HEK293 (cell line): Measurements from ENCODE around the gene ZSCAN2.

Source experiments
- GLI4 ChIP-seq: fragments of 450-650 bp; formaldehyde crosslinking; IDR thresholded peaks from 2 replicates; pipeline ENCODE4 v1.5.1; 2016; ENCODE audit warnings: missing biosample characterization, missing genetic modification characterization
- GLIS2 ChIP-seq: fragments of 450-650 bp; formaldehyde crosslinking; IDR thresholded peaks from 2 replicates; pipeline ENCODE4 v1.5.1; 2016; ENCODE audit warnings: missing biosample characterization, missing genetic modification characterization
- HOXA7 ChIP-seq: sonication (generic); formaldehyde crosslinking; IDR thresholded peaks from 2 replicates; pipeline ENCODE4 v1.8.1; 2022; ENCODE audit warnings: missing genetic modification reagents, borderline replicate concordance
- KLF10 ChIP-seq: fragments of 450-650 bp; IDR thresholded peaks from 2 replicates; pipeline ENCODE4 v1.5.1; 2018; ENCODE audit warnings: missing biosample characterization, mild to moderate bottlenecking, missing genetic modification characterization
- KLF8 ChIP-seq: fragments of 450-650 bp; formaldehyde crosslinking; IDR thresholded peaks from 2 replicates; pipeline ENCODE4 v1.5.1; 2016; ENCODE audit warnings: missing biosample characterization, missing genetic modification characterization
- PATZ1 ChIP-seq: fragments of 450-650 bp; formaldehyde crosslinking; IDR thresholded peaks from 2 replicates; pipeline ENCODE4 v1.5.1; 2016; ENCODE audit warnings: missing biosample characterization, missing genetic modification characterization
- SALL2 ChIP-seq: fragments of 450-650 bp; formaldehyde crosslinking; IDR thresholded peaks from 2 replicates; pipeline ENCODE4 v1.5.0; 2017; ENCODE audit warnings: missing biosample characterization, mild to moderate bottlenecking, missing genetic modification characterization, borderline replicate concordance
- SP2 ChIP-seq: fragments of 450-650 bp; formaldehyde crosslinking; IDR thresholded peaks from 2 replicates; pipeline ENCODE4 v1.5.1; 2016; ENCODE audit warnings: missing biosample characterization, missing genetic modification characterization
- ZBTB21 ChIP-seq: fragments of 450-650 bp; formaldehyde crosslinking; IDR thresholded peaks from 2 replicates; pipeline ENCODE4 v1.5.1; 2017; ENCODE audit warnings: missing biosample characterization, missing genetic modification characterization
- ZBTB48 ChIP-seq: fragments of 450-650 bp; formaldehyde crosslinking; IDR thresholded peaks from 2 replicates; pipeline ENCODE4 v1.5.1; 2016; ENCODE audit warnings: missing biosample characterization, missing genetic modification characterization
- ZFHX2 ChIP-seq: fragments of 450-650 bp; formaldehyde crosslinking; conservative IDR thresholded peaks from 2 replicates; pipeline ENCODE4 v1.5.1; 2016; ENCODE audit warnings: missing biosample characterization, missing genetic modification characterization
- ZFP37 ChIP-seq: fragments of 450-650 bp; formaldehyde crosslinking; IDR thresholded peaks from 2 replicates; pipeline ENCODE4 v1.5.1; 2016; ENCODE audit warnings: missing biosample characterization, missing genetic modification characterization
- ZFP69B ChIP-seq: fragments of 450-650 bp; formaldehyde crosslinking; IDR thresholded peaks from 2 replicates; pipeline ENCODE4 v1.5.1; 2016; ENCODE audit warnings: missing biosample characterization, missing genetic modification characterization
- ZNF121 ChIP-seq: fragments of 450-650 bp; formaldehyde crosslinking; IDR thresholded peaks from 2 replicates; pipeline ENCODE4 v1.5.1; 2016; ENCODE audit warnings: missing biosample characterization, missing genetic modification characterization
- ZNF37A ChIP-seq: fragments of 450-650 bp; IDR thresholded peaks from 2 replicates; pipeline ENCODE4 v1.5.1; 2018; ENCODE audit warnings: missing biosample characterization, missing genetic modification characterization
- ZNF501 ChIP-seq: fragments of 450-650 bp; formaldehyde crosslinking; IDR thresholded peaks from 2 replicates; pipeline ENCODE4 v1.5.1; 2016; ENCODE audit warnings: missing biosample characterization, missing genetic modification characterization
- ZNF596 ChIP-seq: fragments of 450-650 bp; IDR thresholded peaks from 2 replicates; pipeline ENCODE4 v1.5.0; 2018; ENCODE audit warnings: missing biosample characterization, mild to moderate bottlenecking, missing genetic modification characterization, moderate library complexity
- ZNF610 ChIP-seq: fragments of 450-650 bp; formaldehyde crosslinking; IDR thresholded peaks from 2 replicates; pipeline ENCODE4 v1.5.1; 2016; ENCODE audit warnings: missing biosample characterization, missing genetic modification characterization, borderline replicate concordance
- ZNF660 ChIP-seq: fragments of 450-650 bp; IDR thresholded peaks from 2 replicates; pipeline ENCODE4 v1.5.1; 2018; ENCODE audit warnings: missing biosample characterization, mild to moderate bottlenecking, missing genetic modification characterization
- ZNF664 ChIP-seq: fragments of 450-650 bp; formaldehyde crosslinking; IDR thresholded peaks from 2 replicates; pipeline ENCODE4 v1.5.1; 2016; ENCODE audit warnings: missing biosample characterization, missing genetic modification characterization
- TF ChIP-seq, protein P1 (sequence below): fragments of 450-650 bp; formaldehyde crosslinking; optimal IDR thresholded peaks from 2 replicates; pipeline ENCODE3; 2016; ENCODE audit warnings: missing biosample characterization, mild to moderate bottlenecking, missing genetic modification characterization
- TF ChIP-seq, protein P2 (sequence below): fragments of 450-650 bp; formaldehyde crosslinking; IDR thresholded peaks from 2 replicates; pipeline ENCODE4 v1.5.1; 2016; ENCODE audit warnings: missing biosample characterization, missing genetic modification characterization
- TF ChIP-seq, protein P3 (sequence below): fragments of 450-650 bp; formaldehyde crosslinking; IDR thresholded peaks from 2 replicates; pipeline ENCODE4 v1.5.1; 2016; ENCODE audit warnings: missing biosample characterization, missing genetic modification characterization
- TF ChIP-seq, protein P4 (sequence below): fragments of 450-650 bp; formaldehyde crosslinking; IDR thresholded peaks from 2 replicates; pipeline ENCODE4 v1.5.1; 2016; ENCODE audit warnings: missing biosample characterization, missing genetic modification characterization, borderline replicate concordance
- TF ChIP-seq, protein P5 (sequence below): fragments of 450-650 bp; formaldehyde crosslinking; conservative IDR thresholded peaks from 2 replicates; pipeline ENCODE4 v1.5.1; 2016; ENCODE audit warnings: low read depth, missing biosample characterization, missing genetic modification characterization

Gene ZSCAN2

DNA sequence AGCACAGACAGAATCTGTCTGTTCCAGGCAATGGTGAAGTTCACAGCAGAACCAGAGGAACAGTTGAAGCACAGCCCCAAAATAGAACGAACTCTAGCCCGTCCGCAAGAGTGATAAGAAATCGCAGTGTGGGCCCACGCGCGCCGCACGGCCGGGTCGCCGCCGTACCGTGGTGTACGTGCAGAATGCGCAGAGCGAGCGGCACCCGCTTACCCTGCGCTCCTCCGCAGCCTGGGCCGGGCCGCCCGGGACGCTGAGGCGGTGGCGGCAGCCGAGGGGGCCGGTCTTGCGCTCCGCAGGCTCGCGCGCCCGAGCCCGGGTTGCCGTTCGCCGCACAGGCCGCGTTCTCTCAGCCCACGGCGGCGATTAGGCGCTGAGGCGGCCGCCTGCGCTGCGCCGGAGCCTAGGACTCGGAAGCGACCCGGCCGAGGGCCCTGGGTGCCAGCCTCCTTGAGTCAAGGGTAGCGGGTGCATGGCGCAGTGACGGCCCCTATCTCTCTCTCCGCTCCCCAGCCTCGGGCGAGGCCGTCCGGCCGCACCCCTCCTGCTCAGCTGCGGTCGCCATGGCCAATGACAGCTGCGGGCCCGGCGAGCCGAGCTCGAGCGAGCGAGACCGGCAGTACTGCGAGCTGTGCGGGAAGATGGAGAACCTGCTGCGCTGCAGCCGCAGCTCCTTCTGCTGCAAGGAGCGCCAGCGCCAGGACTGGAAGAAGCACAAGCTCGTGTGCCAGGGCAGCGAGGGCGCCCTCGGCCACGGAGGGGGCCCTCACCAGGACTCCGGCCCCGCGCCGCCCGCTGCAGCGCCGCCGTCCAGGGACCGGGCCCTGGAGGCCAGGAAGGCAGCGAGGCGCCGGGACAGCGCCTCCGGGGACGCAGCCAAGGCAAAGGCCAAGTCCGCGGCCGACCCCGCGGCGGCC lies 32.8 kb downstream of the ZSCAN2 start (continued):
- TF ChIP-seq, protein P1, sequence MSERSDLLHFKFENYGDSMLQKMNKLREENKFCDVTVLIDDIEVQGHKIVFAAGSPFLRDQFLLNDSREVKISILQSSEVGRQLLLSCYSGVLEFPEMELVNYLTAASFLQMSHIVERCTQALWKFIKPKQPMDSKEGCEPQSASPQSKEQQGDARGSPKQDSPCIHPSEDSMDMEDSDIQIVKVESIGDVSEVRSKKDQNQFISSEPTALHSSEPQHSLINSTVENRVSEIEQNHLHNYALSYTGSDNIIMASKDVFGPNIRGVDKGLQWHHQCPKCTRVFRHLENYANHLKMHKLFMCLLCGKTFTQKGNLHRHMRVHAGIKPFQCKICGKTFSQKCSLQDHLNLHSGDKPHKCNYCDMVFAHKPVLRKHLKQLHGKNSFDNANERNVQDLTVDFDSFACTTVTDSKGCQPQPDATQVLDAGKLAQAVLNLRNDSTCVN (tag by site-specific recombination), result peak; percentile 96
- TF ChIP-seq SALL2 (no peak), ZNF121 (tag by site-specific recombination) (peak; percentile 56; the same call in 1 of the 2 replicates), ZFHX2 (tag by site-specific recombination) (peak; percentile 23), ZNF596 (tag by site-specific recombination) (0 out of 2 replicates have a peak, but pooled peaks have one; percentile 36), ZNF610 (0 out of 2 replicates have a peak, but pooled peaks have one; percentile 27), ZNF660 (tag by site-specific recombination) (peak; percentile 68), GLIS2 (tag by site-specific recombination) (peak; percentile 64), ZBTB21 (tag by site-specific recombination) (no peak), ZFP69B (peak; percentile 86), PATZ1 (tag by site-specific recombination) (no peak), ZNF501 (tag by site-specific recombination) (peak; percentile 75; the same call in 1 of the 2 replicates), KLF8 (tag by site-specific recombination) (peak; percentile 38; the same call in 1 of the 2 replicates), KLF10 (tag by site-specific recombination) (0 out of 2 replicates have a peak, but pooled peaks have one; percentile 21), HOXA7 (CRISPR knock-in tag) (peak; percentile 75; the same call in 1 of the 2 replicates), ZNF664 (tag by site-specific recombination) (no peak), ZBTB48 (peak; percentile 95), ZNF37A (tag by site-specific recombination) (no peak), ZFP37 (tag by site-specific recombination) (peak; percentile 82), GLI4 (no peak), SP2 (tag by site-specific recombination) (0 out of 2 replicates have a peak, but pooled peaks have one; percentile 9)
- TF ChIP-seq, protein P2, sequence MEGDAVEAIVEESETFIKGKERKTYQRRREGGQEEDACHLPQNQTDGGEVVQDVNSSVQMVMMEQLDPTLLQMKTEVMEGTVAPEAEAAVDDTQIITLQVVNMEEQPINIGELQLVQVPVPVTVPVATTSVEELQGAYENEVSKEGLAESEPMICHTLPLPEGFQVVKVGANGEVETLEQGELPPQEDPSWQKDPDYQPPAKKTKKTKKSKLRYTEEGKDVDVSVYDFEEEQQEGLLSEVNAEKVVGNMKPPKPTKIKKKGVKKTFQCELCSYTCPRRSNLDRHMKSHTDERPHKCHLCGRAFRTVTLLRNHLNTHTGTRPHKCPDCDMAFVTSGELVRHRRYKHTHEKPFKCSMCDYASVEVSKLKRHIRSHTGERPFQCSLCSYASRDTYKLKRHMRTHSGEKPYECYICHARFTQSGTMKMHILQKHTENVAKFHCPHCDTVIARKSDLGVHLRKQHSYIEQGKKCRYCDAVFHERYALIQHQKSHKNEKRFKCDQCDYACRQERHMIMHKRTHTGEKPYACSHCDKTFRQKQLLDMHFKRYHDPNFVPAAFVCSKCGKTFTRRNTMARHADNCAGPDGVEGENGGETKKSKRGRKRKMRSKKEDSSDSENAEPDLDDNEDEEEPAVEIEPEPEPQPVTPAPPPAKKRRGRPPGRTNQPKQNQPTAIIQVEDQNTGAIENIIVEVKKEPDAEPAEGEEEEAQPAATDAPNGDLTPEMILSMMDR (tag by site-specific recombination), result peak; percentile 36; the same call in 1 of the 2 replicates
- TF ChIP-seq, protein P3, sequence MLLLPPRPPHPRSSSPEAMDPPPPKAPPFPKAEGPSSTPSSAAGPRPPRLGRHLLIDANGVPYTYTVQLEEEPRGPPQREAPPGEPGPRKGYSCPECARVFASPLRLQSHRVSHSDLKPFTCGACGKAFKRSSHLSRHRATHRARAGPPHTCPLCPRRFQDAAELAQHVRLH (tag by site-specific recombination), result no peak
- TF ChIP-seq, protein P4, sequence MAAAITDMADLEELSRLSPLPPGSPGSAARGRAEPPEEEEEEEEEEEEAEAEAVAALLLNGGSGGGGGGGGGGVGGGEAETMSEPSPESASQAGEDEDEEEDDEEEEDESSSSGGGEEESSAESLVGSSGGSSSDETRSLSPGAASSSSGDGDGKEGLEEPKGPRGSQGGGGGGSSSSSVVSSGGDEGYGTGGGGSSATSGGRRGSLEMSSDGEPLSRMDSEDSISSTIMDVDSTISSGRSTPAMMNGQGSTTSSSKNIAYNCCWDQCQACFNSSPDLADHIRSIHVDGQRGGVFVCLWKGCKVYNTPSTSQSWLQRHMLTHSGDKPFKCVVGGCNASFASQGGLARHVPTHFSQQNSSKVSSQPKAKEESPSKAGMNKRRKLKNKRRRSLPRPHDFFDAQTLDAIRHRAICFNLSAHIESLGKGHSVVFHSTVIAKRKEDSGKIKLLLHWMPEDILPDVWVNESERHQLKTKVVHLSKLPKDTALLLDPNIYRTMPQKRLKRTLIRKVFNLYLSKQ (tag by site-specific recombination), result no peak
- TF ChIP-seq, protein P5, sequence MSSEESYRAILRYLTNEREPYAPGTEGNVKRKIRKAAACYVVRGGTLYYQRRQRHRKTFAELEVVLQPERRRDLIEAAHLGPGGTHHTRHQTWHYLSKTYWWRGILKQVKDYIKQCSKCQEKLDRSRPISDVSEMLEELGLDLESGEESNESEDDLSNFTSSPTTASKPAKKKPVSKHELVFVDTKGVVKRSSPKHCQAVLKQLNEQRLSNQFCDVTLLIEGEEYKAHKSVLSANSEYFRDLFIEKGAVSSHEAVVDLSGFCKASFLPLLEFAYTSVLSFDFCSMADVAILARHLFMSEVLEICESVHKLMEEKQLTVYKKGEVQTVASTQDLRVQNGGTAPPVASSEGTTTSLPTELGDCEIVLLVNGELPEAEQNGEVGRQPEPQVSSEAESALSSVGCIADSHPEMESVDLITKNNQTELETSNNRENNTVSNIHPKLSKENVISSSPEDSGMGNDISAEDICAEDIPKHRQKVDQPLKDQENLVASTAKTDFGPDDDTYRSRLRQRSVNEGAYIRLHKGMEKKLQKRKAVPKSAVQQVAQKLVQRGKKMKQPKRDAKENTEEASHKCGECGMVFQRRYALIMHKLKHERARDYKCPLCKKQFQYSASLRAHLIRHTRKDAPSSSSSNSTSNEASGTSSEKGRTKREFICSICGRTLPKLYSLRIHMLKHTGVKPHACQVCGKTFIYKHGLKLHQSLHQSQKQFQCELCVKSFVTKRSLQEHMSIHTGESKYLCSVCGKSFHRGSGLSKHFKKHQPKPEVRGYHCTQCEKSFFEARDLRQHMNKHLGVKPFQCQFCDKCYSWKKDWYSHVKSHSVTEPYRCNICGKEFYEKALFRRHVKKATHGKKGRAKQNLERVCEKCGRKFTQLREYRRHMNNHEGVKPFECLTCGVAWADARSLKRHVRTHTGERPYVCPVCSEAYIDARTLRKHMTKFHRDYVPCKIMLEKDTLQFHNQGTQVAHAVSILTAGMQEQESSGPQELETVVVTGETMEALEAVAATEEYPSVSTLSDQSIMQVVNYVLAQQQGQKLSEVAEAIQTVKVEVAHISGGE (tag by site-specific recombination), result peak; percentile 58
